ENCODE measurements around the gene IL15RA. TPM values are rescaled to one million over a fixed set of nuclear protein-coding genes. Genes with fewer than 3 reads are reported as not detected.

Gene IL15RA
- total RNA-seq, 1 experiment from 2014 or later: 15.5 TPM

DNA sequence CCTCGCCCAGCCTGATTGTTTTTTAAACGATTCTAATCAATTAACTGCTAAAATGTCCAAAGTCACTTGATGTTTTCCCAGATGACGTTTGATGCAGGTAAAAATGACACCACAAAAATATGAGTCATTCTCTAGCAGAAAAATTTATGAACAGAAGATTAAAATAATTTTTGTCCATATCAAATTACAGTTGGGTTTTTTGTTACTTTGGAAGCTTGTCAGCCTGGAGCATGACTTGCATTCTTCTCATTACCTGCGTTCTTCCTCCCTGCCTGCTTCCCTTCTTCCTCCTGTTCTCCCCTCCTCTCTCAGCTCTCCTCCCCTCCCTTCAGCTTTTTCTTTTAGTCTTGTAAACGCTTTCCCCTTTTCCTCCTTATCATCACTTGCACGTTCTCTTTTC is 18.7 kb downstream of the IL15RA start:
- H3K36me3 ChIP-seq (ENCODE audit: low read depth): no peaks in the 10 kb centered on the region
- H3K79me2 ChIP-seq (ENCODE audit: low read depth): no peaks in the 10 kb centered on the region
- H3K4me1 ChIP-seq (replicated peaks; ENCODE audit: insufficient read depth): peaks cover 20% of the 10 kb centered on the region
- DNase-seq: peak; percentile 49 to 73
- H3K4me2 ChIP-seq: peak overlapping the region; percentile 36
- no peaks in the 10 kb centered on the region for H3K27me3 ChIP-seq (ENCODE audit: insufficient read depth, low read depth)
- BruUV-seq (replicated peaks): no TSS peak
- peak overlapping the region; percentile 78 for H3K27ac ChIP-seq
- CTCF ChIA-PET: interaction anchor here (0.7 kb wide), 1 partner anchor 56 kb away, joined by 4 read pairs; no protein-coding TSS in a partner anchor
- no peaks in the 10 kb centered on the region for H4K20me1 ChIP-seq (ENCODE audit: insufficient read depth)
- H3K9me2 ChIP-seq (ENCODE audit: insufficient read depth): no peaks in the 10 kb centered on the region
- intact Hi-C loops (cut with micrococcal nuclease; ENCODE audit: unreplicated experiment): loop anchor here (2.0 kb wide), 1 partner anchor 18 kb away; the partner anchor contains the start of gene IL15RA
- H3K9me3 ChIP-seq (ENCODE audit: insufficient read depth, low read depth): no peaks in the 10 kb centered on the region
- H3K4me3 ChIP-seq: no peak overlapping the region
- TF ChIP-seq, protein P1, sequence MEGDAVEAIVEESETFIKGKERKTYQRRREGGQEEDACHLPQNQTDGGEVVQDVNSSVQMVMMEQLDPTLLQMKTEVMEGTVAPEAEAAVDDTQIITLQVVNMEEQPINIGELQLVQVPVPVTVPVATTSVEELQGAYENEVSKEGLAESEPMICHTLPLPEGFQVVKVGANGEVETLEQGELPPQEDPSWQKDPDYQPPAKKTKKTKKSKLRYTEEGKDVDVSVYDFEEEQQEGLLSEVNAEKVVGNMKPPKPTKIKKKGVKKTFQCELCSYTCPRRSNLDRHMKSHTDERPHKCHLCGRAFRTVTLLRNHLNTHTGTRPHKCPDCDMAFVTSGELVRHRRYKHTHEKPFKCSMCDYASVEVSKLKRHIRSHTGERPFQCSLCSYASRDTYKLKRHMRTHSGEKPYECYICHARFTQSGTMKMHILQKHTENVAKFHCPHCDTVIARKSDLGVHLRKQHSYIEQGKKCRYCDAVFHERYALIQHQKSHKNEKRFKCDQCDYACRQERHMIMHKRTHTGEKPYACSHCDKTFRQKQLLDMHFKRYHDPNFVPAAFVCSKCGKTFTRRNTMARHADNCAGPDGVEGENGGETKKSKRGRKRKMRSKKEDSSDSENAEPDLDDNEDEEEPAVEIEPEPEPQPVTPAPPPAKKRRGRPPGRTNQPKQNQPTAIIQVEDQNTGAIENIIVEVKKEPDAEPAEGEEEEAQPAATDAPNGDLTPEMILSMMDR (conservative IDR thresholded peaks at IDR 0.05): no peak
- no peak for TF ChIP-seq EZH2 (IDR thresholded peaks at IDR 0.05; ENCODE audit: low read depth)
- H2AFZ ChIP-seq: no peak overlapping the region
- POLR2A ChIA-PET (ENCODE audit: unreplicated experiment): interaction anchor here (0.5 to 1.0 kb wide), 5 partner anchors 12 to 1169 kb away, joined by 3 to 22 read pairs (median 3); no protein-coding TSS in a partner anchor
- H3F3A ChIP-seq (ENCODE audit: insufficient read depth, low read depth): peaks cover 6% of the 10 kb centered on the region; the same call in 1 of the 2 replicates

DNA sequence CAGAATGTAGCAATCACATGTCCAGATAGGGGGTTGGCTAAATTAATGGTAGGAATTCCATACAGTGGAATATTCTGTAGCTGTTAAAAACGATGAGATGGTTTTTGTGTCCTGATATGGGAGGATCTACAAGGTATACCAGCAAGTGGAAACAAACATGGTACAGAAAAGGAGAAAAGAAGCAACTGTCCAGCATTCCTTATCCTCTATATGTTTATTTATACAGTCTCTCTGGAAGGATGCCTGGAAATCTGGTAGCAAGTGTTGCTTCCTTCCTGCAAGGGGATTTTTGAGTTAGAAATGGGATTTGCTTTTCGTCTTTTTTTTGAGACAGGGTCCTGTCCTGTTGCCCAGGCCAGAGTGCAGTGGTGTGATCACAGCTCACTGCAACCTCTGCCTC is 19.3 kb downstream of the IL15RA start:
- no TSS peak for BruUV-seq (replicated peaks)
- H3K27me3 ChIP-seq (ENCODE audit: insufficient read depth, low read depth): no peaks in the 10 kb centered on the region
- H3F3A ChIP-seq (ENCODE audit: insufficient read depth, low read depth): peaks cover 6% of the 10 kb centered on the region; the same call in 1 of the 2 replicates
- no peaks in the 10 kb centered on the region for H3K9me3 ChIP-seq (ENCODE audit: insufficient read depth, low read depth)
- no peaks in the 10 kb centered on the region for H4K20me1 ChIP-seq (ENCODE audit: insufficient read depth)
- no peak for TF ChIP-seq EZH2 (IDR thresholded peaks at IDR 0.05; ENCODE audit: low read depth)
- TF ChIP-seq, protein P1 (conservative IDR thresholded peaks at IDR 0.05): no peak
- ChIA-PET POLR2A (ENCODE audit: unreplicated experiment) (interaction anchor here (0.7 kb wide), 1 partner anchor 11 kb away, joined by 3 read pairs; no protein-coding TSS in a partner anchor), CTCF (interaction anchor here (0.7 kb wide), 1 partner anchor 55 kb away, joined by 4 read pairs; no protein-coding TSS in a partner anchor)
- peaks cover 20% of the 10 kb centered on the region for H3K4me1 ChIP-seq (replicated peaks; ENCODE audit: insufficient read depth)
- peak overlapping the region; percentile 78 for H3K27ac ChIP-seq
- H2AFZ ChIP-seq: no peak overlapping the region
- DNase-seq: no peak
- H3K9me2 ChIP-seq (ENCODE audit: insufficient read depth): no peaks in the 10 kb centered on the region
- H3K79me2 ChIP-seq (ENCODE audit: low read depth): no peaks in the 10 kb centered on the region
- no peaks in the 10 kb centered on the region for H3K36me3 ChIP-seq (ENCODE audit: low read depth)
- H3K4me3 ChIP-seq: no peak overlapping the region
- H3K4me2 ChIP-seq: no peak overlapping the region; the same call in 1 of the 2 replicates
- intact Hi-C loops (cut with micrococcal nuclease; ENCODE audit: unreplicated experiment): loop anchor here (2.0 kb wide), 1 partner anchor 19 kb away; the partner anchor contains the start of gene IL15RA

- CTCF ChIA-PET: no interaction called here
- DNase-seq: no peak
- Histone ChIP-seq H3K9me3 (ENCODE audit: insufficient read depth, low read depth) (no peaks in the 10 kb centered on the region), H3K4me1 (replicated peaks; ENCODE audit: insufficient read depth) (peaks cover 23% of the 10 kb centered on the region), H3K79me2 (ENCODE audit: low read depth) (no peaks in the 10 kb centered on the region), H3F3A (ENCODE audit: insufficient read depth, low read depth) (peaks cover 6% of the 10 kb centered on the region; the same call in 1 of the 2 replicates), H4K20me1 (ENCODE audit: insufficient read depth) (no peaks in the 10 kb centered on the region), H3K4me2 (no peak overlapping the region), H2AFZ (no peak overlapping the region), H3K27ac (no peak overlapping the region), H3K4me3 (no peak overlapping the region), H3K9me2 (ENCODE audit: insufficient read depth) (no peaks in the 10 kb centered on the region), H3K36me3 (ENCODE audit: low read depth) (no peaks in the 10 kb centered on the region), H3K27me3 (ENCODE audit: insufficient read depth, low read depth) (no peaks in the 10 kb centered on the region)
- TF ChIP-seq EZH2 (IDR thresholded peaks at IDR 0.05; ENCODE audit: low read depth): no peak
- TF ChIP-seq, protein P1 (conservative IDR thresholded peaks at IDR 0.05): no peak
- no TSS peak for BruUV-seq (replicated peaks)
- intact Hi-C loops (cut with micrococcal nuclease; ENCODE audit: unreplicated experiment): no loop called here
- POLR2A ChIA-PET (ENCODE audit: unreplicated experiment): interaction anchor here (0.7 kb wide), 1 partner anchor 52 kb away, joined by 15 read pairs; no protein-coding TSS in a partner anchor
Observed at GRCh38 chr10:5956146-5956936, 21.0 kb downstream of the IL15RA start.
